ENCODE data around the gene RAI1. TPM values are rescaled to one million over a fixed set of nuclear protein-coding genes. Genes with fewer than 3 reads are reported as not detected.

The RAI1 gene
- total RNA-seq, 1 experiment from 2014 or later: 46.8 TPM

GRCh38 chr17:17855976-17856375, 174.7 kb downstream of the RAI1 start:
- CTCF ChIA-PET: no interaction called here
- Histone ChIP-seq H3K27ac (ENCODE audit: low read depth, low read length, poor library complexity, severe bottlenecking) (no peak overlapping the region), H3K4me3 (ENCODE audit: low read depth, low read length, poor library complexity, severe bottlenecking) (no peak overlapping the region), H3K36me3 (ENCODE audit: insufficient read depth, low read length, poor library complexity, severe bottlenecking) (no peaks in the 10 kb centered on the region), H3K9me3 (ENCODE audit: low read depth, low read length, poor library complexity, severe bottlenecking) (no peaks in the 10 kb centered on the region), H3K27me3 (replicated peaks; ENCODE audit: insufficient read depth, low read depth, low read length, poor library complexity) (no peaks in the 10 kb centered on the region), H3K4me1 (ENCODE audit: insufficient read depth, low read length, poor library complexity, severe bottlenecking) (peaks cover 14% of the 10 kb centered on the region)
- TF ChIP-seq CTCF (conservative IDR thresholded peaks at IDR 0.05; ENCODE audit: low read depth, low read length) (no peak), EZH2 (IDR thresholded peaks at IDR 0.05; ENCODE audit: borderline replicate concordance, low read depth, low read length, poor library complexity, severe bottlenecking) (no peak)
- intact Hi-C loops (cut with micrococcal nuclease; ENCODE audit: unreplicated experiment): no loop called here
- no TSS peak for BruUV-seq (replicated peaks)
- no peak for DNase-seq (ENCODE audit: low spot score)
- POLR2A ChIA-PET (ENCODE audit: low non-redundant PET): no interaction called here

GRCh38 chr17:17856386-17856785, 175.1 kb downstream of the RAI1 start:
- BruUV-seq (replicated peaks): no TSS peak
- no peaks in the 10 kb centered on the region for H3K9me3 ChIP-seq (ENCODE audit: low read depth, low read length, poor library complexity, severe bottlenecking)
- intact Hi-C loops (cut with micrococcal nuclease; ENCODE audit: unreplicated experiment): no loop called here
- DNase-seq (ENCODE audit: low spot score): no peak
- CTCF ChIA-PET: no interaction called here
- H3K27me3 ChIP-seq (replicated peaks; ENCODE audit: insufficient read depth, low read depth, low read length, poor library complexity): no peaks in the 10 kb centered on the region
- no peak overlapping the region for H3K4me3 ChIP-seq (ENCODE audit: low read depth, low read length, poor library complexity, severe bottlenecking)
- TF ChIP-seq CTCF (conservative IDR thresholded peaks at IDR 0.05; ENCODE audit: low read depth, low read length) (no peak), EZH2 (IDR thresholded peaks at IDR 0.05; ENCODE audit: borderline replicate concordance, low read depth, low read length, poor library complexity, severe bottlenecking) (no peak)
- POLR2A ChIA-PET (ENCODE audit: low non-redundant PET): no interaction called here
- no peak overlapping the region for H3K27ac ChIP-seq (ENCODE audit: low read depth, low read length, poor library complexity, severe bottlenecking)
- H3K36me3 ChIP-seq (ENCODE audit: insufficient read depth, low read length, poor library complexity, severe bottlenecking): no peaks in the 10 kb centered on the region
- H3K4me1 ChIP-seq (ENCODE audit: insufficient read depth, low read length, poor library complexity, severe bottlenecking): peaks cover 14% of the 10 kb centered on the region

DNA sequence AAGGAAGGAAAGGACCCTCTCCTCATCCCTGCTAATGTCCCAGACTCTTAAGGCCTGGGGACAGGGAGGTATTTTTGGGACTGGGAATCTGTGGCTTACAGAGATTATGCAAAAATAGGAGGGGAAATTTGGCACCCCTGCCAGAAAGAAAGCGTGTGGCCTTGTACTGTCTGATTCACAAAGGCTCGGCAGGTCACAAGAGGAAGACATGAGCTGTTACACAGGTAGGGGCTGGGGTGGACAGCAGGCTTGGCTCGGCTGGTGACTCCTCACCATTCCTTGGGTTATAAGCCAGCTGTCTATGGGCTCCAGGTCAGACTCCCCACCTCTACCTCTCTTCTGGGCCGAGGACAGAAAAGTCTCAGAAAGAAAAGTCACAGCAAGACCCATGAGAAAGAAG, 176.2 kb downstream of the RAI1 start:
- no TSS peak for BruUV-seq (replicated peaks)
- H3K4me1 ChIP-seq (ENCODE audit: insufficient read depth, low read length, poor library complexity, severe bottlenecking): peaks cover 14% of the 10 kb centered on the region
- no peak for TF ChIP-seq CTCF (conservative IDR thresholded peaks at IDR 0.05; ENCODE audit: low read depth, low read length)
- no peak for TF ChIP-seq EZH2 (IDR thresholded peaks at IDR 0.05; ENCODE audit: borderline replicate concordance, low read depth, low read length, poor library complexity, severe bottlenecking)

More for the DNA sequence above, 176.2 kb downstream of the RAI1 start:
- Histone ChIP-seq H3K27ac (ENCODE audit: low read depth, low read length, poor library complexity, severe bottlenecking) (no peak overlapping the region), H3K36me3 (ENCODE audit: insufficient read depth, low read length, poor library complexity, severe bottlenecking) (no peaks in the 10 kb centered on the region), H3K4me3 (ENCODE audit: low read depth, low read length, poor library complexity, severe bottlenecking) (no peak overlapping the region), H3K27me3 (replicated peaks; ENCODE audit: insufficient read depth, low read depth, low read length, poor library complexity) (no peaks in the 10 kb centered on the region), H3K9me3 (ENCODE audit: low read depth, low read length, poor library complexity, severe bottlenecking) (no peaks in the 10 kb centered on the region)
- no peak for DNase-seq (ENCODE audit: low spot score)
- intact Hi-C loops (cut with micrococcal nuclease; ENCODE audit: unreplicated experiment): no loop called here
- POLR2A ChIA-PET (ENCODE audit: low non-redundant PET): no interaction called here
- CTCF ChIA-PET: interaction anchor here (0.7 kb wide), 1 partner anchor 22 kb away, joined by 3 read pairs; no protein-coding TSS in a partner anchor
